K562 (cell line): ENCODE measurements around the gene POP7. TPM values are rescaled to one million over a fixed set of nuclear protein-coding genes. Genes with fewer than 3 reads are reported as not detected.

ENCODE experiments used
- ARID1B ChIP-seq: fragments of 450-650 bp; IDR thresholded peaks from 2 replicates; pipeline ENCODE4 v1.6.1; 2016; ENCODE audit warnings: antibody characterized with exemption, mild to moderate bottlenecking, inconsistent platforms
- CBFA2T2 ChIP-seq: fragments of 450-650 bp; conservative IDR thresholded peaks from 2 replicates; pipeline ENCODE4 v1.6.1; 2017; ENCODE audit warnings: mild to moderate bottlenecking
- E2F6 ChIP-seq, 2 experiments: IDR thresholded peaks; 2 replicates each; pipeline ENCODE4 v1.6.1; 2011; ENCODE audit warnings: borderline replicate concordance in 1 of 2, control low read depth in 1 of 2, low read depth in 1 of 2, low read length in 1 of 2, mild to moderate bottlenecking in 1 of 2, mixed read lengths in 1 of 2, moderate library complexity in 1 of 2; ENCODE audit not compliant: insufficient read depth in 1 of 2, insufficient read length in 1 of 2, poor library complexity in 1 of 2, severe bottlenecking in 1 of 2; ENCODE audit errors: extremely low read depth in 1 of 2
- ETV6 ChIP-seq, 3 experiments: fragments of 150-350 bp in 1 of 3; sonication (generic) in 1 of 3; formaldehyde crosslinking in 1 of 3; IDR thresholded peaks; 2 replicates each; pipeline versions ENCODE4 v1.6.1 to v1.8.0; 2014 to 2022; ENCODE audit warnings: borderline replicate concordance in 2 of 3, low read depth in 2 of 3, antibody characterized with exemption in 1 of 3, low read length in 1 of 3, mild to moderate bottlenecking in 1 of 3, missing genetic modification reagents in 1 of 3
- GTF2E2 ChIP-seq: fragments of 200-800 bp; sonication (Bioruptor generic); IDR thresholded peaks from 2 replicates; pipeline ENCODE4 v1.6.1; 2016; ENCODE audit warnings: missing genetic modification characterization, missing compliant biosample characterization
- HNRNPL ChIP-seq: fragments of 200-400 bp; formaldehyde crosslinking; IDR thresholded peaks from 2 replicates; pipeline ENCODE4 v1.6.1; 2017; ENCODE audit warnings: low read depth, mild to moderate bottlenecking, low read length
- HOMEZ ChIP-seq: fragments of 250-450 bp; sonication (Bioruptor Pico); IDR thresholded peaks from 2 replicates; pipeline ENCODE4 v1.4.0; 2020; ENCODE audit warnings: mild to moderate bottlenecking, moderate library complexity
- KAT7 ChIP-seq: sonication (generic); formaldehyde crosslinking; IDR thresholded peaks from 2 replicates; pipeline ENCODE4 v1.8.0; 2022; ENCODE audit warnings: missing genetic modification reagents, mild to moderate bottlenecking, borderline replicate concordance
- LARP7 ChIP-seq: fragments of 450-650 bp; IDR thresholded peaks from 2 replicates; pipeline ENCODE4 v1.6.1; 2016
- MITF ChIP-seq: IDR thresholded peaks from 2 replicates; pipeline ENCODE4 v1.6.1; 2014; ENCODE audit warnings: antibody characterized with exemption
- RHOXF2B ChIP-seq: fragments of 250-450 bp; sonication (Bioruptor Pico); conservative IDR thresholded peaks from 2 replicates; pipeline ENCODE4 v1.5.1; 2021
- SFPQ ChIP-seq: fragments of 200-400 bp; formaldehyde crosslinking; IDR thresholded peaks from 2 replicates; pipeline ENCODE4 v1.6.1; 2017; ENCODE audit warnings: mild to moderate bottlenecking, low read depth, low read length, moderate library complexity
- ZHX1 ChIP-seq: fragments of 150-350 bp; conservative IDR thresholded peaks from 2 replicates; pipeline ENCODE4 v1.6.1; 2014; ENCODE audit warnings: low read length
- ZNF253 ChIP-seq: fragments of 250-450 bp; sonication (Bioruptor Pico); conservative IDR thresholded peaks from 2 replicates; pipeline ENCODE4 v1.6.1; 2021; ENCODE audit warnings: mild to moderate bottlenecking
- ZNF436 ChIP-seq: fragments of 250-450, 450-650 bp; sonication (Bioruptor Pico); formaldehyde crosslinking; IDR thresholded peaks from 2 replicates; pipeline ENCODE4 v1.7.0; 2020; ENCODE audit warnings: mild to moderate bottlenecking
- ZNF696 ChIP-seq: fragments of 250-450 bp; sonication (Bioruptor Pico); conservative IDR thresholded peaks from 2 replicates; pipeline ENCODE4 v1.4.0; 2020; ENCODE audit warnings: mild to moderate bottlenecking, moderate library complexity
- ZNF764 ChIP-seq: fragments of 250-450 bp; sonication (Bioruptor Pico); IDR thresholded peaks from 2 replicates; pipeline ENCODE4 v1.4.0; 2020; ENCODE audit warnings: low read depth, mild to moderate bottlenecking, moderate library complexity
- polyA plus RNA-seq, 8 experiments: library from polyadenylated mRNA; depleted of rRNA in 4 of 8; stranded (reverse) in 5 of 8; unstranded in 3 of 8; fragments of >200 nt; fragmentation: Nextera tagmentation in 2 of 8; fragmentation: Illumina TruSeq in 1 of 8; extraction: Ambion mirVana in 2 of 8; extraction: Trizol in 1 of 8; gene quantifications; 2 replicates each; pipeline versions ENCODE4 v1.2.1 to v1.2.3, GENCODE V29; 2011 to 2014; ENCODE audit warnings: inconsistent platforms in 1 of 8, missing spikeins in 1 of 8
- total RNA-seq, 7 experiments: library from RNA; depleted of rRNA in 6 of 7; stranded (reverse); fragments of >200 nt in 6 of 7; fragmentation: Illumina TruSeq in 2 of 7; extraction: Trizol in 2 of 7; gene quantifications; 2 replicates each; pipeline versions ENCODE4 v1.2.1 to v1.2.3, GENCODE V29; 2011 to 2021; ENCODE audit warnings: low replicate concordance in 1 of 7

POP7 gene
- total and polyA plus RNA-seq, 9 of the 15 experiments (the other 6 are each of a cell fraction or from before 2014, with no cell fraction given): 11.5 to 163 (median 68.9) TPM

GRCh38 chr7:100694098-100694745 is 11.7 kb upstream of the POP7 start, which contains the start of gene GIGYF1 (continued):
- no peak for TF ChIP-seq KAT7 (CRISPR knock-in tag)
- no peak for TF ChIP-seq HNRNPL
- no peak for TF ChIP-seq SFPQ
- no peak for TF ChIP-seq ETV6 (IDR thresholded peaks at IDR 0.05; ENCODE audit: borderline replicate concordance in 1 of 2, low read depth in 2 of 2, low read length in 1 of 2)
- TF ChIP-seq ETV6 (CRISPR knock-in tag; IDR thresholded peaks at IDR 0.05; ENCODE audit: borderline replicate concordance): no peak
- TF ChIP-seq MITF: peak; percentile 45; the same call in 1 of the 2 replicates
- TF ChIP-seq RHOXF2B (CRISPR knock-in tag): no peak
- no peak for TF ChIP-seq ZNF696 (CRISPR knock-in tag)
- no peak for TF ChIP-seq LARP7
- TF ChIP-seq ZNF436 (CRISPR knock-in tag): peak; percentile 67; the same call in 1 of the 2 replicates
- TF ChIP-seq E2F6 (IDR thresholded peaks at IDR 0.05; ENCODE audit: borderline replicate concordance in 1 of 2, extremely low read depth in 1 of 2, insufficient read depth in 1 of 2, insufficient read length in 1 of 2, low read depth in 1 of 2, low read length in 1 of 2, poor library complexity in 1 of 2, severe bottlenecking in 1 of 2): peak; percentile 95 to 99
- TF ChIP-seq ZNF764 (CRISPR knock-in tag): no peak
- TF ChIP-seq GTF2E2 (tag): no peak
- TF ChIP-seq CBFA2T2: peak; percentile 82
- no peak for TF ChIP-seq ZNF253 (CRISPR knock-in tag)
- no peak for TF ChIP-seq ZHX1
- TF ChIP-seq ARID1B: no peak
- no peak for TF ChIP-seq HOMEZ (CRISPR knock-in tag)
